Sigmoid colon (tissue), 7 donors: Measurements from ENCODE around the gene ZNF415. TPM values are rescaled to one million over a fixed set of nuclear protein-coding genes. Genes with fewer than 3 reads are reported as not detected.
"Not testable (repeated sequence)": the region's sequence is repeated elsewhere in the genome, so short reads cannot be mapped to it uniquely, and the experiment has no call there.

Source experiments
- DNase-seq: peaks from one replicate; pipeline ENCODE4 v3.0.0-alpha.2; 2019
- H3K27ac ChIP-seq, 4 donors: fragments of 200-600 bp; sonication (generic); one replicate each; pipeline ENCODE4 v1.5.1; 2016 to 2019; ENCODE audit warnings: mild to moderate bottlenecking in 1 of 4
- H3K27me3 ChIP-seq, 3 donors: fragments of 200-600 bp; sonication (generic); one replicate each; pipeline ENCODE4 v1.5.1; 2019; ENCODE audit warnings: mild to moderate bottlenecking in 1 of 3
- H3K36me3 ChIP-seq, 4 donors: fragments of 200-600 bp; sonication (generic); one replicate each; pipeline ENCODE4 v1.5.1; 2016 to 2019
- H3K4me1 ChIP-seq, 4 donors: fragments of 200-600 bp; sonication (generic); one replicate each; pipeline ENCODE4 v1.5.1; 2017 to 2019
- H3K4me3 ChIP-seq, 4 donors: fragments of 200-600 bp; sonication (generic); one replicate each; pipeline ENCODE4 v1.5.1; 2017 to 2019; ENCODE audit warnings: mild to moderate bottlenecking in 2 of 4, moderate library complexity in 1 of 4
- H3K9me3 ChIP-seq, 4 donors: fragments of 200-600 bp in 3 of 4; sonication (generic) in 3 of 4; one replicate each; pipeline versions ENCODE4 v1.5.1 to v1.6.1; 2013 to 2019
- CTCF ChIP-seq, 4 experiments: fragments of 450-650 bp in 3 of 4; fragments of 200-600 bp in 1 of 4; IDR thresholded peaks; one replicate each; pipeline ENCODE4 v1.5.1; 2016 to 2019; ENCODE audit warnings: antibody characterized with exemption in 4 of 4, mild to moderate bottlenecking in 3 of 4, moderate library complexity in 2 of 4
- EP300 ChIP-seq, 4 donors: sonication (generic); formaldehyde crosslinking; IDR thresholded peaks; one replicate each; pipeline ENCODE4 v1.6.1; 2017; ENCODE audit warnings: antibody characterized with exemption in 4 of 4
- POLR2A ChIP-seq, 2 donors: fragments of 450-650 bp; IDR thresholded peaks; one replicate each; pipeline ENCODE4 v1.6.1; 2016; ENCODE audit warnings: antibody characterized with exemption in 2 of 2, mild to moderate bottlenecking in 2 of 2, moderate library complexity in 2 of 2
- POLR2AphosphoS5 ChIP-seq, 4 donors: sonication (generic); formaldehyde crosslinking; IDR thresholded peaks; one replicate each; pipeline ENCODE4 v1.6.1; 2017; ENCODE audit warnings: antibody characterized with exemption in 4 of 4
- WGBS, 2 donors: extraction: QIAGEN DNeasy Blood & Tissue Kit; methylation state at CpG; one replicate each; pipeline ENCODE4 v1.1.7; 2013; 5-methylcytosine and 5-hydroxymethylcytosine counted together
- intact Hi-C: fragments of 100-400 bp; cut with DNase I; formaldehyde crosslinking; loops from one replicate; pipeline ENCODE4 v1.15.1; 2023
- polyA plus RNA-seq, 3 donors: library from polyadenylated mRNA; stranded (reverse); fragments of 200-250 nt; gene quantifications; one replicate each; pipeline ENCODE4 v1.2.3, GENCODE V29; 2013
- total RNA-seq, 4 donors: library from RNA; depleted of rRNA; stranded (reverse); fragments of >200 nt; gene quantifications; one replicate each; pipeline ENCODE4 v1.1.0, GENCODE V29; 2016
- donor health status: healthy with polysubstance abuse.
- donor health status: Bipolar disorder and iron deficiency.
- donor health status: healthy.

The ZNF415 gene
- total and polyA plus RNA-seq, 7 donors = 2.5 to 16.9 (median 10.7) TPM

- H3K9me3 ChIP-seq = no peaks in the 10 kb centered on the region
- no peaks in the 10 kb centered on the region for H3K27me3 ChIP-seq
- H3K36me3 ChIP-seq = peaks cover 0 to 5% (median 0%) of the 10 kb centered on the region in 4 donors
- H3K4me1 ChIP-seq = peaks cover 0 to 21% (median 16%) of the 10 kb centered on the region in 4 donors
- peak overlapping the region; percentile 60 to 86 (median 75) for H3K4me3 ChIP-seq
- H3K27ac ChIP-seq = peak overlapping the region; percentile 86 to 94 (median 90)
- intact Hi-C loops = loop anchor here (2.0 kb wide), 1 partner anchor 109 kb away; no protein-coding TSS in a partner anchor
- TF ChIP-seq CTCF (IDR thresholded peaks at IDR 0.05) (no peak), POLR2AphosphoS5 (IDR thresholded peaks at IDR 0.05) (no peak), POLR2A (IDR thresholded peaks at IDR 0.05) (no peak), EP300 (IDR thresholded peaks at IDR 0.05) (no peak)
- DNase-seq = no peak
- 43 to 46% methylated on average over 10 of the region's 10 CpGs for WGBS, 2 donors
Observed at GRCh38 chr19:53102206-53102755, 30.4 kb downstream of the ZNF415 start.

- WGBS, 2 donors = 11 to 39% methylated on average over 1 of the region's 1 CpG
- intact Hi-C loops = no loop called here
- TF ChIP-seq POLR2AphosphoS5 (IDR thresholded peaks at IDR 0.05) = no peak
- no peak for TF ChIP-seq POLR2A (IDR thresholded peaks at IDR 0.05)
- no peak for TF ChIP-seq EP300 (IDR thresholded peaks at IDR 0.05)
- no peak for TF ChIP-seq CTCF (IDR thresholded peaks at IDR 0.05)
- no peaks in the 10 kb centered on the region for H3K9me3 ChIP-seq
- no peak overlapping the region for H3K4me3 ChIP-seq
- no peak overlapping the region for H3K27ac ChIP-seq
- peaks cover 0 to 21% (median 16%) of the 10 kb centered on the region in 4 donors for H3K4me1 ChIP-seq
- H3K36me3 ChIP-seq = peaks cover 0 to 5% (median 0%) of the 10 kb centered on the region in 4 donors
- no peaks in the 10 kb centered on the region for H3K27me3 ChIP-seq
- DNase-seq = no peak
Observed at GRCh38 chr19:53101518-53101917, 31.2 kb downstream of the ZNF415 start.

GRCh38 chr19:53098570-53098969 lies 34.1 kb downstream of the ZNF415 start:
- H3K27me3 ChIP-seq, H3K36me3 ChIP-seq, H3K4me3 ChIP-seq, H3K27ac ChIP-seq, DNase-seq, H3K9me3 ChIP-seq, intact Hi-C loops: not testable (repeated sequence)
- WGBS, 2 donors = 94 to 96% methylated on average over 14 of the region's 14 CpGs
- H3K4me1 ChIP-seq = peaks cover 0 to 19% (median 14%) of the 10 kb centered on the region in 4 donors

GRCh38 chr19:53096982-53097690 lies 35.6 kb downstream of the ZNF415 start:
- H3K4me3 ChIP-seq, H3K36me3 ChIP-seq, intact Hi-C loops, H3K27me3 ChIP-seq, H3K9me3 ChIP-seq, H3K27ac ChIP-seq, DNase-seq: not testable (repeated sequence)
- WGBS, 2 donors = 86 to 97% methylated on average over 4 of the region's 10 CpGs
- peaks cover 0 to 14% (median 8%) of the 10 kb centered on the region in 4 donors for H3K4me1 ChIP-seq

- H3K27ac ChIP-seq, DNase-seq, intact Hi-C loops, H3K9me3 ChIP-seq, H3K4me3 ChIP-seq, H3K27me3 ChIP-seq, H3K4me1 ChIP-seq: not testable (repeated sequence)
- H3K36me3 ChIP-seq = peaks cover 0 to 10% (median 2%) of the 10 kb centered on the region in 4 donors
- 56 to 59% methylated on average over 4 of the region's 6 CpGs for WGBS, 2 donors
Observed at GRCh38 chr19:53096579-53096978, 36.1 kb downstream of the ZNF415 start.

- DNase-seq = no peak
- Histone ChIP-seq H3K4me3 (no peak overlapping the region), H3K27ac (no peak overlapping the region), H3K4me1 (no peaks in the 10 kb centered on the region), H3K27me3 (no peaks in the 10 kb centered on the region), H3K36me3 (peaks cover 16 to 26% (median 17%) of the 10 kb centered on the region in 4 donors), H3K9me3 (no peaks in the 10 kb centered on the region)
- intact Hi-C loops = no loop called here
- WGBS, 2 donors = 82 to 90% methylated on average over 29 of the region's 29 CpGs
- TF ChIP-seq POLR2A (IDR thresholded peaks at IDR 0.05) (no peak), POLR2AphosphoS5 (IDR thresholded peaks at IDR 0.05) (no peak), EP300 (IDR thresholded peaks at IDR 0.05) (no peak), CTCF (IDR thresholded peaks at IDR 0.05) (no peak)
Observed at GRCh38 chr19:53094754-53095575, 37.7 kb downstream of the ZNF415 start.
